ENCODE measurements around the gene WFDC1.

The WFDC1 gene

DNA sequence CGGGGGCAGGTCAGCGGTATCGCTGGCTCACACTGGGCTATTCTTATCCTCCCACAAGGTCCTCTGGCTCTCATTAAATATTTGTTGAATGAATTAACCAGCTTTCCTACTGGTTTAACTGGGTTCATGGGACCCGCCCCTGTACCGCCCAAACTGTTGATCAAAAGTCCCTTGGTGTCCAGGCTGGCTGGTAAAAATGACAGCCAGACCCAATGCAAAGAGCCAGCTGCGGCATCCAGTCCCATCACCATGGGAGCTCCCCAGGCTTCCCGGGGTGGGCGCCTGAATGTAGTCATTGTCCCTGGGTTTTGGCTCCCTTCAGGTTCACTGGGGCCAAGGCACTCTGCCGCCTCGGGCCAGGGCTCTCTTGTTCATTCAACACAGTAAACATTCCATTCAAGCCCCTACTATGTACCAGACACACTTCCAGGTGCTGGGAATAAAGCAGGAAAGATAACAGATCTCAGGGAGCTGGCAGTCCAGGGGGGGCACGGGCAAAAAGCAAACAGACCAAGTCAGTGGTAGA is 62.0 kb downstream of the WFDC1 start:
- TF ChIP-seq, protein P1, sequence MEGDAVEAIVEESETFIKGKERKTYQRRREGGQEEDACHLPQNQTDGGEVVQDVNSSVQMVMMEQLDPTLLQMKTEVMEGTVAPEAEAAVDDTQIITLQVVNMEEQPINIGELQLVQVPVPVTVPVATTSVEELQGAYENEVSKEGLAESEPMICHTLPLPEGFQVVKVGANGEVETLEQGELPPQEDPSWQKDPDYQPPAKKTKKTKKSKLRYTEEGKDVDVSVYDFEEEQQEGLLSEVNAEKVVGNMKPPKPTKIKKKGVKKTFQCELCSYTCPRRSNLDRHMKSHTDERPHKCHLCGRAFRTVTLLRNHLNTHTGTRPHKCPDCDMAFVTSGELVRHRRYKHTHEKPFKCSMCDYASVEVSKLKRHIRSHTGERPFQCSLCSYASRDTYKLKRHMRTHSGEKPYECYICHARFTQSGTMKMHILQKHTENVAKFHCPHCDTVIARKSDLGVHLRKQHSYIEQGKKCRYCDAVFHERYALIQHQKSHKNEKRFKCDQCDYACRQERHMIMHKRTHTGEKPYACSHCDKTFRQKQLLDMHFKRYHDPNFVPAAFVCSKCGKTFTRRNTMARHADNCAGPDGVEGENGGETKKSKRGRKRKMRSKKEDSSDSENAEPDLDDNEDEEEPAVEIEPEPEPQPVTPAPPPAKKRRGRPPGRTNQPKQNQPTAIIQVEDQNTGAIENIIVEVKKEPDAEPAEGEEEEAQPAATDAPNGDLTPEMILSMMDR (conservative IDR thresholded peaks at IDR 0.05; ENCODE audit: low read depth, low read length), result no peak
- H3K4me3 ChIP-seq (ENCODE audit: low read depth, low read length), result no peak overlapping the region
- no peak for DNase-seq (ENCODE audit: low read depth)

DNA sequence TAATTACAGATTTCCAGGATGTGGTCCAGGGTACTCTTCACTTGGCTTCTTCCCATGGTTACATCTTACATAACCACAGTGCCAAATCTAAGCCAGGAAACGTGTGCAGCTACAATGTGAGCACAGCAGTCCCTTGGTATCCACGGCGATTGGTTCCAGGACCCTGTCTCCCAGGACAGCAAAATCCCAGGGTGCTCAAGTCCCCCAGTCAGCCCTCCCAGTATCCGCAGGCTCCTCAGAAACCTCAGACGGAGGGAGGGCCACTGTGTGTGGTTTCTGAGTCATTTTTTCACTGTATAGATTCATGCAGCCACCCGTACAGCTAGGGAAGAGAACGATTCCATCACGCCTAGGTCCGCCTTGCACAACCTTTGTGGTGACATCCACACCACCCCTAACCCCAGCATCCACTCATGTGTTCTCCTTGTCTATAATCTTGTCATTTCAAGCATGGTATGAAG is 62.5 kb downstream of the WFDC1 start:
- H3K4me3 ChIP-seq (ENCODE audit: low read depth, low read length), result no peak overlapping the region
- DNase-seq (ENCODE audit: low read depth), result peak; percentile 50
- TF ChIP-seq, protein P1 (conservative IDR thresholded peaks at IDR 0.05; ENCODE audit: low read depth, low read length), result no peak

DNA sequence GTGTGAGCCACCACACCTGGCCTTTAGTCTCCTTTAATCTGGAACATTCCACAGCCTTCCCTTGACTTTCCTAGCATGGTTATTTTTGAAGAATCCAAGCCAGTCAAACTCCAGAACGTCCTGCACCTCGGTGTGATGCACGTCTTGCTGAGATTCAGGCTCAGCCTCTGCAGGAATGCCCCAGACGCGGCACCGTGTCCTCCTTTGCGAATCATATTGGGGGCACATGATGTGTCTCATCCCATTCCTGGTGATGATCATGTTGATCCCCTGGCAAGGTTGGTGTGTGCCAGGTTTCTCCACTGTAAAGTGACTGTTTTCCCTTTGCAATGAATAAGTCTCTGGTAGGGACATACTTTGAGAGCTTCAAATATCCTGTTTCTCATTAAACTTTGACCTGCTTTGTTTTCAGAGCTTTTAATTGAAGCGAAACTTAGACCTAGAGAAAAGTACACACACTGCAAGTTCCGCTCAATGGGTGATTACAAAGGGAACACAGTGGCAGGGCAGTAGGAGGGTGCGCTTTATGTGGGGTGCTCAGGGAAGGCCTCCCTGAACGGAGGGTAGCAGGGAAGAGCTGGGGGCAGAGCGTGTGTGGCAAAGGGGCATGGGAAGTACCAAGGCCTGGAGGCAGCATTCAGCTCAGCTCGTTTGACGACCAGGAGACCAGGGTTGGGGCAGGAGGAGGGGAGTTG is 64.1 kb downstream of the WFDC1 start:
- H3K4me3 ChIP-seq (ENCODE audit: low read depth, low read length), result no peak overlapping the region
- TF ChIP-seq, protein P1 (conservative IDR thresholded peaks at IDR 0.05; ENCODE audit: low read depth, low read length), result no peak

DNA sequence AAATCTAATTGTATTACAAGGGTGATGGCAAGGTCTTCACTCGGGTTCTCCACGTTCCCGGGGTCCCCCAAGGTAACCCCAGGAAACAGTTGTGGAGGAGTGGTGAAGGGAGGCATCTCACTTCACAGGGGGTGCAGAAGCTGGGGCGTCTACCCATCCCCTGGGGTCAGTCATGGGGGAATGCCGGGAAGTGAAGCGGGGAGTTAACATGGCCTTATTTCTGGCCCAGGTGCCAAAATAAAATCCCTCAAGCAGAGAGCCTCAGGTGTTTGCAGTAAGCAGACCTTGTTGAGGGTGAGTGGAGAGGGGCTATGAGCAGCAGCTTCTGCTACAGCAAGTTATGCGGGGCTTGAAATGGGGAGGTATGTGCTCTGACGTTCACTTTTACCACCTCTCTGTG is 64.6 kb downstream of the WFDC1 start:
- H3K4me3 ChIP-seq (ENCODE audit: low read depth, low read length), result no peak overlapping the region
- TF ChIP-seq, protein P1 (conservative IDR thresholded peaks at IDR 0.05; ENCODE audit: low read depth, low read length), result no peak
- DNase-seq (ENCODE audit: low read depth), result no peak

More for the DNA sequence above, 64.1 kb downstream of the WFDC1 start:
- no peak for DNase-seq (ENCODE audit: low read depth)

DNA sequence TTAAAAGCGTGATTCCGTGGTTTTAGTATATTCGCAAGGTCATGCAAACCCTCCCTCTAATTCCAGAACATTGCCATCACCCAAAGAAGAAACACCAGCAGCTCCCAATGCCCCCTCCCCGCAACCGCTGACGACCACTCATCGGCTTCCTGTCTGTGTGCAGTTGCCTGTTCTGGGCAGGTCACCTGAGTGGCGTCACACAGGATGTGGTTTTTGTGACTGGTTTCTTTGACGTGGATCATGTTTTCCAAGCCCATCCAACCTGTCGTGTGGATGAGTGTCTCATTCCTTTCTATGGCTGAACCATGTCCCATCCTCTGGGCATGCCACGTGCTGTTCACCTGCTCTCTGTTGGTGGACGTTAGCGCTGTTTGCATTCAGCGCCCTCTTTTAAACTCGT is 65.5 kb downstream of the WFDC1 start:
- H3K4me3 ChIP-seq (ENCODE audit: low read depth, low read length), result no peak overlapping the region
- DNase-seq (ENCODE audit: low read depth), result peak; percentile 4
- TF ChIP-seq, protein P1 (conservative IDR thresholded peaks at IDR 0.05; ENCODE audit: low read depth, low read length), result no peak

DNA sequence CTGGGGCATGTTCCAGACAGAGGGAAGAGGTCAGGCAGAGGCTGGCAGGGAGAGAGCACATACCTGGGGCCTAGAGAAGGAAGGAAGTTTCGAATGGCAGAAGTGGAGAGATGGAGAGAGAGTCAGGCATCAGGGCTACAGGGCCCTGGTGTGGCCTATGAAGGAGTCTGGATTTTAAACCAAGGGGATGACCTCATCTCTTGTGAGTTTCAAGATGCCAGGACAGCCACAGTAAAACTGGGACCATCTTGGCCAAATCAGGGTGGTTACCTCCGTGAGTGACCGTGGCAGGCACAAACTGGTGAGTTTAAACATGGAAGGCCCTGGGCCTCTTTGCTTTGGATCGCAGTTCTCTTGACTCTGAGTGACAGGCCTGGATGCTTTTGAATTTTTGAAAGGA is 66.1 kb downstream of the WFDC1 start:
- no peak for DNase-seq (ENCODE audit: low read depth)
- TF ChIP-seq, protein P1 (conservative IDR thresholded peaks at IDR 0.05; ENCODE audit: low read depth, low read length), result no peak
- no peak overlapping the region for H3K4me3 ChIP-seq (ENCODE audit: low read depth, low read length)

DNA sequence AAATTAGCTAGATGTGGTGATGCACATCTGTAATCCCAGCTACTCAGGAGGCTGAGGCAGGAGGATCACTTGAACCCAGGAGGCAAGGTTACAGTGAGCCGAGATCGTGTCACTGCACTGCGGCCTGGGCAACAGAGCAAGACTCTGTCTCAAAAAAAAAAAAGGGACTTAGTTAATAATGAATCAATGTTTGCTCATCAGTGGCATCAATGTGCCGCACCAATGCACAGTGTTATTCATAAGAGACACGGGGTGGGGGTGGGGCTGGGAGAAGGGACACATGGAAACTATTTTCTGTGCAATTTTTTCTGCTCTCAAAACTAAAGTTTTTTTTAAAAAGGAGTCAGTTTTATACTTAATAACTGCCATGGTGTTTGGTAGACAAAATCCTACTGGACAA is 66.9 kb downstream of the WFDC1 start:
- H3K4me3 ChIP-seq (ENCODE audit: low read depth, low read length), result no peak overlapping the region
- TF ChIP-seq, protein P1 (conservative IDR thresholded peaks at IDR 0.05; ENCODE audit: low read depth, low read length), result no peak
- no peak for DNase-seq (ENCODE audit: low read depth)
